PC-9 (cell line): ENCODE measurements around the gene DISC1.

Experiments used
- CTCF ChIP-seq: fragments of 200-600 bp; sonication (generic); conservative IDR thresholded peaks from 2 replicates; pipeline ENCODE4 v1.6.1; 2017; ENCODE audit warnings: mixed run types, antibody characterized with exemption, mild to moderate bottlenecking, moderate library complexity
- EZH2 ChIP-seq: fragments of 200-600 bp; sonication (generic); IDR thresholded peaks from 2 replicates; pipeline ENCODE4 v1.8.0; 2017; ENCODE audit warnings: antibody characterized with exemption, low read depth

DNA sequence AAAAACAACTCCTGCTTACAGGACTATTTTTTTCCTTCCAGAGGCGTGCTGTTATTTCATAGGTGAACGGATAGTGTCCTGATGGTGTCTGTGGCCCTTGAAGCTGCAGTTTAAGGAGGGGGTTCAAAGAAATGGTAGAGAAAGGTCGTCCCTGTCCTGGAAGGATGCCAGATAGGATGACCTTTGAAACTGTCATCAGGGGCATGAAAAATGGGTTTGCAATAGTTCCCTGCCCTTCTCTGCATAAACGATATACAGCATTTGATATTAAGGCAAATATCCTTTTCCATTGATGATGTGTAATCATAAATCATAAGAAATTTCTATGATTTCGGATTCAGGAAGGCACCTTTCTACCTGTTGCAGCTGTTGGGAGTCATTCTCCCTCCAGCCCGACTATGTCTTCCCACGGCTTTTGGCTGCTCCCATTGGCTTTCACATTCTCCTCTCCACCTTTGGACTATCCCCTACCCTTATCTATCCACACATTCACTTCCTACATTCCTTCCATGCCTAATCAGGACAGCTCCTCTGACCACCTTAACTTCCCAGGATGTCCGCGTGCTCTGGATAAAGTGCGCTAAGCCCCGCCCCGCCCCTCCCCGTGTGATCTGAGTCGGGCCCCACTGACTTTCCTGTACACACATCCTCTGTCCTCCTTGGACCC lies 209.8 kb downstream of the DISC1 start:
- no peak for TF ChIP-seq CTCF
- TF ChIP-seq EZH2 = no peak
